Activated B cell treated with CpG ODN at 0.5 μM for 24 hours (primary cell): ENCODE data around the gene IGIP. TPM values are rescaled to one million over a fixed set of nuclear protein-coding genes. Genes with fewer than 3 reads are reported as not detected.

Experiments
- ATAC-seq: fragments of 200-7000 bp; cut with Tn5 transposase; one replicate; pipeline ENCODE4 v1.10.0; 2021; ENCODE audit warnings: low read depth, mild to moderate bottlenecking, moderate library complexity
- CTCF ChIA-PET: fragments of 350-600 bp; sonication (Branson Sonifier 250); formaldehyde crosslinking; loops from one replicate; lab custom pipeline; 2021; ENCODE audit warnings: antibody characterized with exemption; lab: Charles Lee
- POLR2A ChIA-PET: fragments of 350-600 bp; sonication (Branson Sonifier 250); formaldehyde crosslinking; loops from one replicate; lab custom pipeline; 2021; ENCODE audit warnings: antibody characterized with exemption; lab: Charles Lee
- DNase-seq: peaks from one replicate; pipeline ENCODE4 v3.0.0; 2022
- H3K27ac Mint-ChIP-seq: one replicate; pipeline ENCODE4 v1.8.0; 2020; ENCODE audit warnings: mixed read lengths
- H3K27me3 Mint-ChIP-seq: one replicate; pipeline ENCODE4 v1.8.0; 2021; ENCODE audit warnings: mixed read lengths
- H3K36me3 Mint-ChIP-seq: one replicate; pipeline ENCODE4 v1.8.0; 2021; ENCODE audit warnings: low read depth, mixed read lengths
- H3K4me1 Mint-ChIP-seq: one replicate; pipeline ENCODE4 v1.8.0; 2021; ENCODE audit warnings: mixed read lengths
- H3K4me3 Mint-ChIP-seq: one replicate; pipeline ENCODE4 v1.8.0; 2020; ENCODE audit warnings: mild to moderate bottlenecking, mixed read lengths
- H3K9me3 Mint-ChIP-seq: one replicate; pipeline ENCODE4 v1.8.0; 2020; ENCODE audit warnings: mixed read lengths
- intact Hi-C: fragments of 100-400 bp; cut with micrococcal nuclease; formaldehyde crosslinking; loops from one replicate; pipeline ENCODE4 v1.15.1; 2024
- total RNA-seq: library from RNA; stranded (reverse); gene quantifications from 2 replicates; pipeline ENCODE4 v1.2.3, GENCODE V29; 2022
- TF ChIP-seq, protein P1 (sequence below): fragments of 200-600 bp; IDR thresholded peaks from one replicate; pipeline ENCODE4 v1.8.0; 2022; ENCODE audit warnings: antibody characterized with exemption, mild to moderate bottlenecking

IGIP gene
- total RNA-seq, 1 donor from 2014 or later, result 4.8 TPM

DNA sequence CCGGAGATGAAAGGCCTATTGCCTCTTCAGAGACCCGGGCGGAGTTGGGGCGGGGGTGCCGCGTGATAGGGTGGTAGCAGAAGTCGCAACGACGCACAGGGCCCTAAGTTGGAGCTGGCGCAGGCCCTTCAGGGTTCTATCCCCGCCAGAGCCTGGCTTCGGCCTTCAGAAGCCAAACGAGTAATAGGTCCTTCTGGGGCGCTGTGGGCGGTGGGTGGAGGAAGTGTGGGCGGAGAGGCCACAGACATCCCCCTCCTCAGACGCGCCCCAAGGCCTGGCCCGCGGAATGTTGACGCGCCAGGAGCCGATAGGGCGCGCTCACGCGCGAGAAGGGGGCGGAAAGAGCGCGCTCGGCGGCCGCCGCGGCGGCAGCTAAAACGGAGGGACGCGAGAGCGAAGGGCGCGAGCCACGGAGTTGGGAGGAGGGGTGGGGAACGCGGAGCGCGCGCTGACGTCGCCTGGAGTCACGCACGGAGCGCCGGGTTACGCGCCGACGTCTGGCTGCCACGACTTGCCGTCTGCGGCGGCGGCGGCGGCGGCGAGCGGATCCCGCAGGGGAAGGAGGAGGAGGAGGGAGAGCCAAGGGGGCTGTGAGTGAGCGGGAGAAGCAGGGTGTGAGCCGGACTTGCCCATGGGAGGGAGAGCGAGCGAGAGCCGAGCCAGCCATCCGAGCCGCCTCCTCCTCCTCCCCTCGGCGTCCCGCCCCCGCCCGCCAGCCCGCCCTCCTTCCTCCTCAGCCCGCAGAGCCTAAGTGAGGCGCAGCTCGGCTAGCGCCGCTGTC, 18.2 kb upstream of the IGIP start:
- peaks cover 15% of the 10 kb centered on the region for H3K27me3 Mint-ChIP-seq
- CTCF ChIA-PET, result interaction anchor here (0.8 to 2.4 kb wide), 6 partner anchors 11 to 39 kb away, joined by 3 to 13 read pairs (median 4); no protein-coding TSS in a partner anchor
- peak overlapping the region; percentile 97 for H3K27ac Mint-ChIP-seq
- H3K9me3 Mint-ChIP-seq, result no peaks in the 10 kb centered on the region
- POLR2A ChIA-PET, result interaction anchor here (0.6 to 2.4 kb wide), 19 partner anchors 9 to 1643 kb away, joined by 3 to 16 read pairs (median 3); partner anchors contain the start of genes ANKHD1, CYSTM1, EGR1 and TMCO6
- peak; percentile 89 for ATAC-seq
- intact Hi-C loops, result loop anchor here (1.0 to 10.0 kb wide), 8 partner anchors 8 to 1533 kb away; partner anchors contain the start of genes ANKHD1, CYSTM1 and HSPA9
- peak overlapping the region; percentile 98 for H3K4me3 Mint-ChIP-seq
- TF ChIP-seq, protein P1, sequence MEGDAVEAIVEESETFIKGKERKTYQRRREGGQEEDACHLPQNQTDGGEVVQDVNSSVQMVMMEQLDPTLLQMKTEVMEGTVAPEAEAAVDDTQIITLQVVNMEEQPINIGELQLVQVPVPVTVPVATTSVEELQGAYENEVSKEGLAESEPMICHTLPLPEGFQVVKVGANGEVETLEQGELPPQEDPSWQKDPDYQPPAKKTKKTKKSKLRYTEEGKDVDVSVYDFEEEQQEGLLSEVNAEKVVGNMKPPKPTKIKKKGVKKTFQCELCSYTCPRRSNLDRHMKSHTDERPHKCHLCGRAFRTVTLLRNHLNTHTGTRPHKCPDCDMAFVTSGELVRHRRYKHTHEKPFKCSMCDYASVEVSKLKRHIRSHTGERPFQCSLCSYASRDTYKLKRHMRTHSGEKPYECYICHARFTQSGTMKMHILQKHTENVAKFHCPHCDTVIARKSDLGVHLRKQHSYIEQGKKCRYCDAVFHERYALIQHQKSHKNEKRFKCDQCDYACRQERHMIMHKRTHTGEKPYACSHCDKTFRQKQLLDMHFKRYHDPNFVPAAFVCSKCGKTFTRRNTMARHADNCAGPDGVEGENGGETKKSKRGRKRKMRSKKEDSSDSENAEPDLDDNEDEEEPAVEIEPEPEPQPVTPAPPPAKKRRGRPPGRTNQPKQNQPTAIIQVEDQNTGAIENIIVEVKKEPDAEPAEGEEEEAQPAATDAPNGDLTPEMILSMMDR, result no peak
- DNase-seq, result peak; percentile 92
- peaks cover 7% of the 10 kb centered on the region for H3K36me3 Mint-ChIP-seq
- peaks cover 44% of the 10 kb centered on the region for H3K4me1 Mint-ChIP-seq

DNA sequence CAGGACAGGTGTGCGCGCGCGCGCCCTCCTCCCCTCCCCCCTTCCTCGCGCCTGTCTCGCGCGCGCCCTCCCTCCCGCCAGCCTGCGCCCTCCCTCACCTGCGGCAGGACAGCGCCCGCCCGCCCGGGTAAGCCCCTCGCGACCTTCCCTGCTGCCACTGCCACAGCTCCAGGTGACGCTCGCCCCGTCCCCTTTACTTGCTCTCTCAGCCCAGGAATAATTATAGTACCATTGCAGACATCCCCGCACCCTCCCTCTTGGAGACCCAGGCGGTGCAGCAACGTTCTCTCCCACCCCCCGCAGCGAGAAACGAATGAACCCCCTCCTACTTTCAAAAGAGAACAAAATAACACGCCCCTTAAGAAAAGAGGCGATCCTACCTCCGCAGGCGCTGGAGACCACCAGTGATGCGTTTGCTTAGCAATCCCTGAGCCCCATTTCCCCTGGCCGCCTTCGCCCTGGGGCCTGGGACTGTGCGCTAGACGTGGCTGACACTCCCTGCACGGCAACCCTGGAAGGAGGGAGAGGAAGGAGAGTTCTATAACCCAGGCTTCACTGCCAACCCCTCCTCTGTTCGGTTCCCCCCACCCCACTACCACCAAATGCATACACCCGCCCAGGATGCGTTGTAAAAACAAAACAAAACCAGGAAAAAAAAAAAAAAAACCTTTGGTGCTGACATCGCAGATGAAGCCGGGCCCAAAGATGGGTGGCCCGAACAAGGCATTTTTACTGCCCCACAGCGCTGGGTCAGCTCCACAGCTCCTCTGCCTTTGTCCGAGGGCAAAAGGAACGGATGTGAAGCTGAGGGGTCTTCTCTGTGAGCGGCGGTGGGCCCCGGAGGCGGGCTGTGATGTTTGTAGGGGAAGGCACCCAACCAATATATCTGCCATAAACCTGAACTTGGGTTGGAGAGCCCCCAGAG, 17.4 kb upstream of the IGIP start:
- H3K4me3 Mint-ChIP-seq, result peak overlapping the region; percentile 98
- TF ChIP-seq, protein P1, result no peak
- ATAC-seq, result no peak
- peaks cover 7% of the 10 kb centered on the region for H3K36me3 Mint-ChIP-seq
- peak overlapping the region; percentile 97 for H3K27ac Mint-ChIP-seq
- ChIA-PET CTCF (interaction anchor here (1.0 to 2.4 kb wide), 5 partner anchors 16 to 36 kb away, joined by 3 to 13 read pairs (median 4); no protein-coding TSS in a partner anchor), POLR2A (interaction anchor here (0.6 to 2.4 kb wide), 18 partner anchors 8 to 1643 kb away, joined by 3 to 16 read pairs (median 4); partner anchors contain the start of genes ANKHD1, CYSTM1, EGR1 and TMCO6)
- no peaks in the 10 kb centered on the region for H3K9me3 Mint-ChIP-seq
- H3K4me1 Mint-ChIP-seq, result peaks cover 52% of the 10 kb centered on the region
- peaks cover 10% of the 10 kb centered on the region for H3K27me3 Mint-ChIP-seq
- intact Hi-C loops, result loop anchor here (5.0 to 10.0 kb wide), 3 partner anchors 261 to 1534 kb away; partner anchors contain the start of gene HSPA9
- peak; percentile 22 for DNase-seq

DNA sequence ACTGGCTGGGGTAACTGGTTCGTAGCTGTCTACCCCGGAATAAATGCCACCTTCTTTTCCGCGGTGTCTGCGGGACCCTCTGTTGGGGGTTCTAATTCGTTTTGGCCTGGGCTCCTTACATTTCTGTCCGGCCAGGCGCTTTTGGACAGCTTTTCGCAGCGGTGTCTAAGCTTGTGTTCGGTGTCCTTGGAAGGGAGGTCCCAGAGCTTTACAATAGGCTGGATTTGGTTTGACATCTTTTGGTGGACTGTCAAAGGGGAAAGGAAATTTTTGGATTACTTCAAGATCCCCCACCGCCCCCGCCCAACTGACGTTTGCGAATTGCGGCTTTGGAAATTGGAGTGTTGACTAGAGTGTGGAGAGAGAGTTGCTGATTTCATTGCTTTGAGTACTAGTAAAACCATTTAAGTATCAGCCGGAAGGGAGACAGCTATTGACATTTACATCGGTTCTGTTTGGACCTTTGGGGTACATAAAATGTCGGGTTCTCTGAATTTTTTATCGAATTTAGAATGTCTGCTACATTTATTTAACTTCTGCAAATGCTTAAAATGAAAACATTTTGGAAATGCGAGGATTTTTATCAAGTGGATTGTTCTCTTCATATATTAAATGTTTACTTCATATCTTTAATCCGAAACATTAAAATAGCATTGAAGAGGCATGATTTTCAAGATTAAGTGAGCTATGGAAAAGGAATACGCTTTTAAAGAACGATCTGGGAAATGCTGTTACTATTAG, 16.5 kb upstream of the IGIP start:
- Mint-ChIP-seq H3K9me3 (no peaks in the 10 kb centered on the region), H3K4me1 (peaks cover 55% of the 10 kb centered on the region), H3K27me3 (peaks cover 6% of the 10 kb centered on the region), H3K36me3 (peaks cover 7% of the 10 kb centered on the region), H3K4me3 (peak overlapping the region; percentile 98), H3K27ac (peak overlapping the region; percentile 97)
- POLR2A ChIA-PET, result interaction anchor here (0.6 to 1.8 kb wide), 6 partner anchors 9 to 1861 kb away, joined by 3 to 8 read pairs (median 4); no protein-coding TSS in a partner anchor
- no peak for DNase-seq
- no peak for ATAC-seq
- CTCF ChIA-PET, result interaction anchor here (1.0 to 1.7 kb wide), 2 partner anchors 35 to 37 kb away, joined by 4 to 6 read pairs; no protein-coding TSS in a partner anchor
- intact Hi-C loops, result loop anchor here (5.0 to 10.0 kb wide), 3 partner anchors 262 to 1534 kb away; partner anchors contain the start of gene HSPA9
- TF ChIP-seq, protein P1, result no peak

DNA sequence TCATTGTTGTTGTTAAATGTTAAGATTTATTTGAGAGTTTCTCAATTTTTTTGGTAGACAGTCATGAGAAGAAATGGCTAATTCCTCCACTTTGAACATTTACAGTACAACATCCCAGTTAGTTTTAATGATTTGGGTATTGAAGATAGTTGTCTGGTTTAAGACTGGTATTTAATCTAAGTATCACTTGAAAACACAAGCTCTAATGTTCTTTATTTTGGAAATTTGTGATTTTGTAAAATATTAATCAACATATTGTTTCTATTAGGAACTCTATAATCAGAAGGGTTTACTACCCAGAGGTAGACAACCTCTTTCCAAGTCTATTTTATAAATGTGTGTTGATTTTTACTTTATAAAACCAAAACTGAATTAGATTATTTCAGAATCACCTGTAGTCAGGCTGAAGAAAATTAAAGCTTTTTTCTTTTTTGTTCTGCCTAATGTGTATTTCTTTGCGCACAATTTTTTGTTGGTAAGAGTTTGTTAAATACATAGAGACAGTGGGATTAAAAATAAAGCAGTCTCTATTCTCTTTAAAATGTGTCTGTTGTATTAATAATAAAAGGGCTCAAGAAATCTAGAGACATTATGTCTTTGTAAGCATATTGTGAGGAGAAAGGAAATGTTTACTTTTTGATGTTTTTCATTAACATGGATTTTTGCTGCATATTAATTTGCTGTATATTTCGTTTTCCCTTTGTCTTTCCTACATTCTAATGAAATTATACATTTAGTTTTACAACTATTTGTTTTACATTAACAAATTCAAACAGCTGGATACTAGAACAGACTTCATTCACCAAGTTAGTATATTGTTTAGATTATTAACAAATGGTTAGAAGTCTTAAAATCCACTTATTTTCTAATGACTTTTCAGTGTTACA, 15.7 kb upstream of the IGIP start:
- H3K4me1 Mint-ChIP-seq, result peaks cover 58% of the 10 kb centered on the region
- H3K27ac Mint-ChIP-seq, result no peak overlapping the region
- peaks cover 7% of the 10 kb centered on the region for H3K36me3 Mint-ChIP-seq
- TF ChIP-seq, protein P1, result no peak
- ATAC-seq, result no peak
- intact Hi-C loops, result loop anchor here (5.0 to 10.0 kb wide), 6 partner anchors 263 to 1535 kb away; partner anchors contain the start of genes HSPA9 and WDR55
- ChIA-PET CTCF (no interaction called here), POLR2A (interaction anchor here (0.9 to 1.1 kb wide), 2 partner anchors 8 to 21 kb away, joined by 3 to 4 read pairs; no protein-coding TSS in a partner anchor)
- DNase-seq, result no peak
- H3K27me3 Mint-ChIP-seq, result peaks cover 6% of the 10 kb centered on the region
- no peaks in the 10 kb centered on the region for H3K9me3 Mint-ChIP-seq
- H3K4me3 Mint-ChIP-seq, result peak overlapping the region; percentile 98
